GM12878 (cell line): ENCODE results near the gene ALDH1L2. TPM values are rescaled to one million over a fixed set of nuclear protein-coding genes. Genes with fewer than 3 reads are reported as not detected.

Source experiments
- ATAC-seq: fragments of 200-7000 bp; cut with Tn5 transposase; 3 replicates; pipeline ENCODE4 v1.9.1; 2020; ENCODE audit warnings: mild to moderate bottlenecking, moderate library complexity
- BruUV-seq: library from RNA; stranded (reverse); fragments of 400-500 nt; replicated peaks from 2 replicates; lab custom pipeline; 2021; lab: Mats Ljungman, UMichigan
- CTCF ChIA-PET: fragments of 300-600 bp; sonication (Branson Sonifier 250); formaldehyde crosslinking; extraction: SDS; loops from one replicate; lab custom pipeline; 2021; ENCODE audit warnings: inconsistent platforms; lab: Yijun Ruan, JAX
- POLR2A ChIA-PET: fragments of 350-600 bp; formaldehyde crosslinking; extraction: SDS; loops from one replicate; lab custom pipeline; 2021; ENCODE audit warnings: inconsistent platforms; lab: Charles Lee
- RAD21 ChIA-PET: fragments of 300-600 bp; sonication (Branson Sonifier 250); formaldehyde crosslinking; loops from one replicate; lab custom pipeline; 2023; ENCODE audit warnings: antibody characterized with exemption; ENCODE audit not compliant: unreplicated experiment; lab: Charles Lee
- SMC1A ChIA-PET: fragments of 300-600 bp; sonication (Branson Sonifier 250); formaldehyde crosslinking; loops from one replicate; lab custom pipeline; 2023; ENCODE audit not compliant: unreplicated experiment, uncharacterized antibody; lab: Charles Lee
- DNase-seq: peaks from one replicate; pipeline ENCODE4 v3.0.0-alpha.2; 2011; ENCODE audit warnings: low read depth, low spot score
- FAIRE-seq: peaks from 3 replicates; lab custom pipeline; 2011; peaks lifted over from hg19 to GRCh38; lab: Jason Lieb, UNC
- H2AFZ ChIP-seq: 2 replicates; pipeline ENCODE4 v1.6.0; 2011; ENCODE audit warnings: low read depth, low read length, control low read depth; ENCODE audit not compliant: control insufficient read depth
- H3K27ac ChIP-seq: 2 replicates; pipeline ENCODE4 v1.5.1; 2011; ENCODE audit warnings: control low read depth; ENCODE audit not compliant: control insufficient read depth, insufficient read depth
- H3K27me3 ChIP-seq, 2 experiments: replicated peaks in 1 of 2; 2 replicates each; pipeline versions ENCODE4 v1.6.0 to v1.6.1; 2011; ENCODE audit warnings: low read length in 1 of 2; ENCODE audit not compliant: control insufficient read depth in 2 of 2, insufficient read depth in 2 of 2
- H3K36me3 ChIP-seq, 2 experiments: 2 replicates each; pipeline ENCODE4 v1.5.1; 2011; ENCODE audit warnings: low read length in 1 of 2; ENCODE audit not compliant: control insufficient read depth in 2 of 2, insufficient read depth in 2 of 2
- H3K4me1 ChIP-seq: 2 replicates; pipeline ENCODE4 v1.6.1; 2011; ENCODE audit warnings: mild to moderate bottlenecking, low read length, moderate library complexity, mixed read lengths; ENCODE audit not compliant: control insufficient read depth, insufficient read depth
- H3K4me2 ChIP-seq: 2 replicates; pipeline ENCODE4 v1.6.0; 2011; ENCODE audit warnings: control low read depth; ENCODE audit not compliant: control insufficient read depth, insufficient read depth
- H3K4me3 ChIP-seq: fragments of 200-600 bp; sonication (generic); 2 replicates; pipeline ENCODE4 v1.5.1; 2016
- H3K79me2 ChIP-seq: 2 replicates; pipeline ENCODE4 v1.6.0; 2011; ENCODE audit warnings: low read length; ENCODE audit not compliant: control insufficient read depth, insufficient read depth
- H3K9ac ChIP-seq: 2 replicates; pipeline ENCODE4 v1.8.0; 2011; ENCODE audit warnings: low read length, control low read depth, mixed read lengths; ENCODE audit not compliant: control insufficient read depth, insufficient read depth
- H3K9me3 ChIP-seq: replicated peaks from 3 replicates; pipeline ENCODE4 v1.5.1; 2011; ENCODE audit warnings: mild to moderate bottlenecking, low read length; ENCODE audit not compliant: control insufficient read depth, insufficient read depth
- H4K20me1 ChIP-seq: 2 replicates; pipeline ENCODE4 v1.6.0; 2011; ENCODE audit not compliant: control insufficient read depth, insufficient read depth
- BHLHE40 ChIP-seq, 2 experiments: fragments of 450-650 bp in 1 of 2; IDR thresholded peaks; 2 replicates each; pipeline ENCODE4 v1.6.1; 2011 to 2017; ENCODE audit warnings: low read depth in 2 of 2, borderline replicate concordance in 1 of 2, improper control_type of control experiment in 1 of 2, low read length in 1 of 2, mild to moderate bottlenecking in 1 of 2
- BMI1 ChIP-seq: fragments of 450-650 bp; IDR thresholded peaks from 2 replicates; pipeline ENCODE4 v1.6.1; 2016; ENCODE audit warnings: mild to moderate bottlenecking, moderate library complexity, borderline replicate concordance
- CHD1 ChIP-seq: IDR thresholded peaks from 2 replicates; pipeline ENCODE4 v1.6.1; 2012; ENCODE audit warnings: low read depth, low read length, improper control_type of control experiment
- FOXK2 ChIP-seq: fragments of 450-650 bp; IDR thresholded peaks from 2 replicates; pipeline ENCODE4 v1.6.1; 2017; ENCODE audit warnings: mild to moderate bottlenecking, moderate library complexity
- HDAC2 ChIP-seq: fragments of 200-600 bp; sonication (generic); IDR thresholded peaks from 2 replicates; pipeline ENCODE4 v1.6.1; 2017
- HDGF ChIP-seq: fragments of 450-650 bp; IDR thresholded peaks from 2 replicates; pipeline ENCODE4 v1.6.1; 2016; ENCODE audit warnings: antibody characterized with exemption
- KLF5 ChIP-seq: fragments of 450-650 bp; IDR thresholded peaks from 2 replicates; pipeline ENCODE4 v1.6.1; 2014; ENCODE audit warnings: mild to moderate bottlenecking; ENCODE audit not compliant: partially characterized antibody
- MAX ChIP-seq: IDR thresholded peaks from 2 replicates; pipeline ENCODE4 v1.6.1; 2012; ENCODE audit warnings: low read depth, low read length, improper control_type of control experiment
- MXI1 ChIP-seq: fragments of 150-350 bp; IDR thresholded peaks from 2 replicates; pipeline ENCODE4 v1.6.1; 2011; ENCODE audit warnings: low read depth, mild to moderate bottlenecking, inconsistent platforms, low read length, improper control_type of control experiment
- MYB ChIP-seq: fragments of 150-350 bp; IDR thresholded peaks from 2 replicates; pipeline ENCODE4 v1.6.1; 2014; ENCODE audit warnings: mild to moderate bottlenecking, low read depth, low read length, borderline replicate concordance
- NFYA ChIP-seq: IDR thresholded peaks from 2 replicates; pipeline ENCODE4 v1.6.1; 2011; ENCODE audit warnings: low read depth, mild to moderate bottlenecking, low read length, improper control_type of control experiment, borderline replicate concordance
- NFYB ChIP-seq: IDR thresholded peaks from 2 replicates; pipeline ENCODE4 v1.6.1; 2011; ENCODE audit warnings: low read depth, mild to moderate bottlenecking, low read length, improper control_type of control experiment, moderate library complexity; ENCODE audit not compliant: insufficient read depth
- RB1 ChIP-seq: fragments of 450-650 bp; formaldehyde crosslinking; IDR thresholded peaks from 2 replicates; pipeline ENCODE4 v1.6.1; 2017; ENCODE audit warnings: mild to moderate bottlenecking, borderline replicate concordance
- ZBTB11 ChIP-seq: fragments of 450-650 bp; formaldehyde crosslinking; IDR thresholded peaks from 2 replicates; pipeline ENCODE4 v1.5.0; 2022; ENCODE audit warnings: mild to moderate bottlenecking, missing genetic modification characterization
- ZNF24 ChIP-seq: fragments of 450-650 bp; IDR thresholded peaks from 2 replicates; pipeline ENCODE4 v1.6.1; 2017; ENCODE audit warnings: antibody characterized with exemption, mild to moderate bottlenecking
- ZNF384 ChIP-seq: IDR thresholded peaks from 2 replicates; pipeline ENCODE4 v1.6.1; 2012; ENCODE audit warnings: low read depth, mild to moderate bottlenecking, low read length, improper control_type of control experiment, borderline replicate concordance
- ZNF592 ChIP-seq: fragments of 450-650 bp; IDR thresholded peaks from 2 replicates; pipeline ENCODE4 v1.6.1; 2017; ENCODE audit warnings: mild to moderate bottlenecking, moderate library complexity
- WGBS: methylation state at CpG from one replicate; pipeline ENCODE4 v1.1.6; 2016; ENCODE audit warnings: low lambda C conversion rate; ENCODE audit not compliant: insufficient replicate concordance, insufficient coverage; ENCODE audit errors: missing lambda C conversion rate; 5-methylcytosine and 5-hydroxymethylcytosine counted together
- in situ Hi-C: fragments of 300-500 bp; cut with MboI; formaldehyde crosslinking; loops from 9 replicates; pipeline ENCODE4 v1.14.3; 2018; ENCODE audit warnings: mixed read lengths
- intact Hi-C: fragments of 100-400 bp; cut with micrococcal nuclease; formaldehyde crosslinking; loops from one replicate; pipeline ENCODE4 v1.14.2; 2022; ENCODE audit not compliant: unreplicated experiment
- polyA plus RNA-seq, 11 experiments: library from polyadenylated mRNA; depleted of rRNA in 4 of 11; unstranded in 6 of 11; stranded (reverse) in 5 of 11; fragments of >200 nt; fragmentation: Nextera tagmentation in 4 of 11; fragmentation: Illumina TruSeq in 1 of 11; extraction: Ambion mirVana in 4 of 11; extraction: Trizol in 1 of 11; gene quantifications; 1 replicate in 1 of 11; 2 replicates in 10 of 11; pipeline versions ENCODE4 v1.2.1 to v1.2.3, GENCODE V29; 2011 to 2016; ENCODE audit warnings: inconsistent platforms in 2 of 11, missing spikeins in 2 of 11, low read depth in 1 of 11
- total RNA-seq, 4 experiments: library from RNA; depleted of rRNA in 3 of 4; stranded (reverse); fragments of >200 nt in 3 of 4; fragmentation: Illumina TruSeq in 1 of 4; extraction: Trizol in 1 of 4; gene quantifications; 2 replicates each; pipeline versions ENCODE4 v1.2.1 to v1.2.3, GENCODE V29; 2013 to 2021

Gene ALDH1L2
- total and polyA plus RNA-seq, 10 of the 15 experiments (the other 5 are each of a cell fraction or from before 2014, with no cell fraction given) = 0.15 to 13.7 (median 8.5) TPM

- TF ChIP-seq NFYB (no peak), KLF5 (no peak), MYB (no peak), FOXK2 (no peak), MXI1 (no peak), ZBTB11 (CRISPR knock-in tag) (no peak)
Measured at GRCh38 chr12:105077435-105077834, 6.8 kb downstream of the ALDH1L2 start (continued).

- Histone ChIP-seq H3K4me3 (no peak overlapping the region), H2AFZ (no peak overlapping the region), H3K36me3 (no peaks in the 10 kb centered on the region), H3K9me3 (no peaks in the 10 kb centered on the region), H3K4me2 (no peak overlapping the region), H3K27me3 (no peaks in the 10 kb centered on the region), H3K27ac (no peak overlapping the region), H3K4me1 (no peaks in the 10 kb centered on the region), H4K20me1 (no peaks in the 10 kb centered on the region), H3K79me2 (no peaks in the 10 kb centered on the region), H3K9ac (no peak overlapping the region)
- RAD21 ChIA-PET = interaction anchor here (0.7 kb wide), 1 partner anchor 274 kb away, joined by 3 read pairs; no protein-coding TSS in a partner anchor
- SMC1A ChIA-PET = no interaction called here
- WGBS = 77% methylated on average over 3 of the region's 3 CpGs
- in situ Hi-C loops = no loop called here
- no peak for FAIRE-seq
- POLR2A ChIA-PET = no interaction called here
- DNase-seq = no peak
- BruUV-seq = no TSS peak
- CTCF ChIA-PET = no interaction called here
- no peak for ATAC-seq
- intact Hi-C loops = no loop called here
- TF ChIP-seq ZNF24 = no peak
- no peak for TF ChIP-seq MAX
- TF ChIP-seq HDAC2 = no peak
- TF ChIP-seq CHD1 = no peak
- no peak for TF ChIP-seq RB1
- no peak for TF ChIP-seq ZNF384
- no peak for TF ChIP-seq HDGF
- TF ChIP-seq ZNF592 = no peak
- TF ChIP-seq BMI1 = no peak
- TF ChIP-seq NFYA = no peak
- TF ChIP-seq BHLHE40 (IDR thresholded peaks at IDR 0.05; ENCODE audit: borderline replicate concordance in 1 of 2, low read depth in 2 of 2, low read length in 1 of 2) = no peak
Measured at GRCh38 chr12:105076913-105077312, 7.3 kb downstream of the ALDH1L2 start.
